B cell (primary cell): ENCODE data around the gene THAP4. TPM values are rescaled to one million over a fixed set of nuclear protein-coding genes. Genes with fewer than 3 reads are reported as not detected.
A peak's percentile ranks its signal among the peaks of the same experiment; 100 is the strongest.

ENCODE experiments used
- ATAC-seq: fragments of 200-7000 bp; cut with Tn5 transposase; one replicate; pipeline ENCODE4 v1.10.0; 2021; ENCODE audit warnings: low read depth, mild to moderate bottlenecking, moderate number of reproducible peaks, moderate library complexity
- CTCF ChIA-PET: fragments of 350-600 bp; sonication (Branson Sonifier 250); formaldehyde crosslinking; loops from one replicate; lab custom pipeline; 2021; ENCODE audit warnings: antibody characterized with exemption, inconsistent platforms; lab: Charles Lee
- POLR2A ChIA-PET: fragments of 350-600 bp; sonication (Branson Sonifier 250); formaldehyde crosslinking; loops from one replicate; lab custom pipeline; 2021; ENCODE audit warnings: antibody characterized with exemption; lab: Charles Lee
- DNase-seq: peaks from one replicate; pipeline ENCODE4 v3.0.0; 2013
- H2AFZ ChIP-seq: 2 replicates; pipeline ENCODE4 v1.6.1; 2012; ENCODE audit warnings: mild to moderate bottlenecking, low read depth, low read length; ENCODE audit not compliant: insufficient read depth, poor library complexity, severe bottlenecking
- H3K27ac ChIP-seq, 2 donors: 1 replicate in 1 of 2; 2 replicates in 1 of 2; pipeline ENCODE4 v1.5.1; 2012 to 2013; ENCODE audit warnings: low read length in 2 of 2, mild to moderate bottlenecking in 2 of 2, moderate library complexity in 1 of 2
- H3K27me3 ChIP-seq, 4 experiments: fragments of 200-600 bp in 1 of 4; sonication (generic) in 1 of 4; replicated peaks in 1 of 4; 1 replicate in 2 of 4; 2 replicates in 2 of 4; pipeline versions ENCODE4 v1.6.1 to v1.7.0; 2013 to 2016; ENCODE audit warnings: low read length in 3 of 4, mild to moderate bottlenecking in 2 of 4, mixed read lengths in 1 of 4, moderate library complexity in 1 of 4; ENCODE audit not compliant: insufficient read depth in 4 of 4, control insufficient read depth in 3 of 4; ENCODE audit errors: control extremely low read depth in 1 of 4
- H3K36me3 ChIP-seq, 2 experiments: replicated peaks in 1 of 2; 1 replicate in 1 of 2; 2 replicates in 1 of 2; pipeline versions ENCODE4 v1.6.1 to v1.7.1; 2013; ENCODE audit warnings: low read length in 1 of 2; ENCODE audit not compliant: insufficient read depth in 2 of 2, control insufficient read depth in 1 of 2; ENCODE audit errors: control extremely low read depth in 1 of 2, extremely low read depth in 1 of 2
- H3K4me1 ChIP-seq, 2 donors: fragments of 200-600 bp in 1 of 2; sonication (generic) in 1 of 2; 1 replicate in 1 of 2; 2 replicates in 1 of 2; pipeline versions ENCODE4 v1.5.1 to v1.6.1; 2013 to 2017; ENCODE audit warnings: low read length in 2 of 2; ENCODE audit not compliant: control insufficient read depth in 2 of 2, insufficient read depth in 2 of 2
- H3K4me2 ChIP-seq: replicated peaks from 2 replicates; pipeline ENCODE3; 2012; ENCODE audit warnings: mild to moderate bottlenecking, low read depth, low read length; ENCODE audit not compliant: poor library complexity, severe bottlenecking
- H3K4me3 ChIP-seq, 5 experiments: fragments of 200-600 bp in 1 of 5; sonication (generic) in 1 of 5; 1 replicate in 3 of 5; 2 replicates in 2 of 5; pipeline versions ENCODE4 v1.5.1 to v1.7.0; 2011 to 2016; ENCODE audit warnings: low read length in 4 of 5, mild to moderate bottlenecking in 4 of 5, low read depth in 2 of 5, control low read depth in 1 of 5, moderate library complexity in 1 of 5; ENCODE audit not compliant: insufficient read depth in 1 of 5; ENCODE audit errors: control extremely low read depth in 1 of 5, extremely low read depth in 1 of 5
- H3K79me2 ChIP-seq: fragments of 200-600 bp; sonication (generic); one replicate; pipeline ENCODE4 v1.6.0; 2016; ENCODE audit warnings: low read length; ENCODE audit not compliant: control insufficient read depth, insufficient read depth
- H3K9ac ChIP-seq: fragments of 200-600 bp; sonication (generic); 2 replicates; pipeline ENCODE4 v1.6.1; 2017; ENCODE audit warnings: mild to moderate bottlenecking, low read length, moderate library complexity
- H3K9me3 ChIP-seq, 3 donors: one replicate each; pipeline versions ENCODE4 v1.6.1 to v1.7.1; 2013; ENCODE audit warnings: low read length in 2 of 3; ENCODE audit not compliant: control insufficient read depth in 2 of 3, insufficient read depth in 1 of 3; ENCODE audit errors: control extremely low read depth in 1 of 3
- H4K20me1 ChIP-seq: 2 replicates; pipeline ENCODE4 v1.6.0; 2012; ENCODE audit warnings: mild to moderate bottlenecking, low read length; ENCODE audit not compliant: insufficient read depth, control insufficient read depth, poor library complexity, severe bottlenecking
- H3K27ac Mint-ChIP-seq: one replicate; pipeline ENCODE4 v1.8.0; 2021; ENCODE audit warnings: mixed read lengths
- H3K27me3 Mint-ChIP-seq: one replicate; pipeline ENCODE4 v1.8.0; 2021; ENCODE audit warnings: mixed read lengths
- H3K4me1 Mint-ChIP-seq: one replicate; pipeline ENCODE4 v1.8.0; 2021; ENCODE audit warnings: mixed read lengths
- H3K4me3 Mint-ChIP-seq: one replicate; pipeline ENCODE4 v1.8.0; 2021; ENCODE audit warnings: mixed read lengths
- H3K9me3 Mint-ChIP-seq: one replicate; pipeline ENCODE4 v1.8.0; 2022; ENCODE audit warnings: mixed read lengths; ENCODE audit not compliant: insufficient read depth
- EZH2 ChIP-seq: IDR thresholded peaks from 2 replicates; pipeline ENCODE4 v1.6.1; 2012; ENCODE audit warnings: borderline replicate concordance, low read depth, mild to moderate bottlenecking, moderate library complexity, low read length; ENCODE audit not compliant: insufficient read depth, poor library complexity, severe bottlenecking
- WGBS: methylation state at CpG from one replicate; pipeline ENCODE4 v1.1.5; 2013; ENCODE audit warnings: missing lambda C conversion rate; ENCODE audit not compliant: insufficient coverage; 5-methylcytosine and 5-hydroxymethylcytosine counted together
- intact Hi-C: fragments of 100-400 bp; cut with micrococcal nuclease; formaldehyde crosslinking; loops from one replicate; pipeline ENCODE4 v1.10.0; 2022
- polyA plus RNA-seq: library from polyadenylated mRNA; depleted of rRNA; stranded (reverse); fragments of >200 nt; gene quantifications from 2 replicates; pipeline ENCODE4 v1.2.3, GENCODE V29; 2012
- total RNA-seq, 2 donors: library from RNA; stranded (reverse); fragments of 120-200 nt in 1 of 2; gene quantifications; 1 replicate in 1 of 2; 2 replicates in 1 of 2; pipeline versions ENCODE4 v1.2.3 to v1.2.4, GENCODE V29; 2013 to 2022
- TF ChIP-seq, protein P1 (sequence below): fragments of 200-600 bp; IDR thresholded peaks from one replicate; pipeline ENCODE4 v1.8.0; 2022; ENCODE audit warnings: antibody characterized with exemption, mild to moderate bottlenecking

THAP4 gene
- total and polyA plus RNA-seq, 2 donors (not counting 1 experiment from before 2014, with no cell fraction given) = 26.5 to 41.0 TPM

DNA sequence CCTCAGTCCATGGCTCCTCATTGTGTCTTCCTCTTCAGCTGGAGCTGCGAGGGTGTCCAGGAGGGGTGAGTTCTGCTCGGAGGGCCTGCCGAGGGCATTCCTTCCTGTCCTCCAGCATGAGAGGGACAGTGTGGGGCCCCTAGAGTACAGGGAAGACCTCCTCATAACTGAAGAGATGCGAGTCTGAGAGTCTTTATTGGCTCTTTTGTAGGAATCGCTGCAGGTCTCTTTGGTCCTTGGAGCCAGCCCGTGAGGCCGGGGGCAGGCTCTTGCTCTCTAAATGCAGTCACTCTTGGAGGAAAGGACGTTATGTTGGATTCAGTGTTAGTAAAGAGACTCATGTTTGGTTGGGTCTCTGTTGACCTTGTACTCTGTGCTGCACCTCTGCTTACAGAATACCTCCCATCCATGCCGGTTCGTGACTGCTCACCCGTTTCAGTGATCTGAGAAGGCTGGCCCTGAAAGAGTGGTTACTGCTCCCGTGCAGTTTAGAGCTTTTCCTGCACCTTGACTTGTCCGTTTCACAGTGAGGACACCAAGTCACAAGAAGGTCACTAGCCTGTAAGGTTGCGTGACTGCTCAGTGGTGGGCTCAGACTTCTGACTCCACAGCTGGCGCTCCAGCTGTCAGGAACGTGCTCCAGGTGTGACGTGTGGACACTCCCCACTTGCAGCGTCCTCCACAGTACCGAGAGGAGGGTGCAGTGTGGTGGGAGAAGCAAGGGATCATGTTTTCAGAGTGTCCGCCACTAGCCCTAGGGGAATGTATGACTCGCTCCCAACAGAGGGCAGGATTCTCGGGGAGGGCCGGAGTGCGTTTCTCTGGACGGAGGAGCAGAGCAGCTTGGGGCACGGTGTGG, 8.3 kb upstream of the THAP4 start:
- DNase-seq (no peak), ATAC-seq (no peak)
- Mint-ChIP-seq H3K9me3 (no peaks in the 10 kb centered on the region), H3K27me3 (no peaks in the 10 kb centered on the region), H3K27ac (no peak overlapping the region), H3K4me1 (peaks cover 23% of the 10 kb centered on the region), H3K4me3 (no peak overlapping the region)
- Histone ChIP-seq H3K9me3 (no peaks in the 10 kb centered on the region), H3K4me2 (no peak overlapping the region), H3K79me2 (peaks cover 90% of the 10 kb centered on the region), H3K36me3 (peaks cover 0 to 12% of the 10 kb centered on the region in 2 experiments), H3K9ac (no peak overlapping the region), H3K4me1 (no peaks in the 10 kb centered on the region), H2AFZ (no peak overlapping the region), H3K4me3 (no peak overlapping the region), H3K27me3 (no peaks in the 10 kb centered on the region), H4K20me1 (peaks cover 87% of the 10 kb centered on the region), H3K27ac (no peak overlapping the region)
- TF ChIP-seq, protein P1, sequence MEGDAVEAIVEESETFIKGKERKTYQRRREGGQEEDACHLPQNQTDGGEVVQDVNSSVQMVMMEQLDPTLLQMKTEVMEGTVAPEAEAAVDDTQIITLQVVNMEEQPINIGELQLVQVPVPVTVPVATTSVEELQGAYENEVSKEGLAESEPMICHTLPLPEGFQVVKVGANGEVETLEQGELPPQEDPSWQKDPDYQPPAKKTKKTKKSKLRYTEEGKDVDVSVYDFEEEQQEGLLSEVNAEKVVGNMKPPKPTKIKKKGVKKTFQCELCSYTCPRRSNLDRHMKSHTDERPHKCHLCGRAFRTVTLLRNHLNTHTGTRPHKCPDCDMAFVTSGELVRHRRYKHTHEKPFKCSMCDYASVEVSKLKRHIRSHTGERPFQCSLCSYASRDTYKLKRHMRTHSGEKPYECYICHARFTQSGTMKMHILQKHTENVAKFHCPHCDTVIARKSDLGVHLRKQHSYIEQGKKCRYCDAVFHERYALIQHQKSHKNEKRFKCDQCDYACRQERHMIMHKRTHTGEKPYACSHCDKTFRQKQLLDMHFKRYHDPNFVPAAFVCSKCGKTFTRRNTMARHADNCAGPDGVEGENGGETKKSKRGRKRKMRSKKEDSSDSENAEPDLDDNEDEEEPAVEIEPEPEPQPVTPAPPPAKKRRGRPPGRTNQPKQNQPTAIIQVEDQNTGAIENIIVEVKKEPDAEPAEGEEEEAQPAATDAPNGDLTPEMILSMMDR = no peak
- no peak for TF ChIP-seq EZH2
- intact Hi-C loops = no loop called here
- POLR2A ChIA-PET = no interaction called here
- CTCF ChIA-PET = interaction anchor here (0.6 to 1.8 kb wide), 3 partner anchors 11 to 233 kb away, joined by 3 to 5 read pairs (median 5); no protein-coding TSS in a partner anchor
- 98% methylated on average over 24 of the region's 26 CpGs for WGBS

DNA sequence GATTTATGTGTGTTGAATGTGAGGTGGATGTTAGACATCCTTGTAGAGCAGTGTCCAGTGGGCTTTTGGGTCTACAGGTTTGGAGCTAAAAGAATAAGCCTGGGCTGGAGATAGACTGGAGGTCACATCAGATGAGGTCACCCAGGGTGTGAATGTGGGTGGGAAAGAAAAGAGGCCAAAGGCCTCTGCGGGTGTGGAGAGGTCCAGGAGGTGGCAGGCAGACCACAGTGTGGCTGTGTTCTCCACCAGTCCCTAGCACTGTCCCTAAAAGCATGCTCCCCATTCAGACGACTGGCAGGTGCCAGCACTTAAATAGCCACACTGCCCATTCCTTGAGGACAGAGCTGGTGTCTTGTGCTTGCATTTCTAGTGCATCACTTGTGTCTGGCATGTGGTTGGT, 4.7 kb upstream of the THAP4 start:
- no peak for ATAC-seq
- Histone ChIP-seq H3K4me3 (no peak overlapping the region), H3K9ac (no peak overlapping the region), H2AFZ (no peak overlapping the region), H4K20me1 (peaks cover 69% of the 10 kb centered on the region), H3K27ac (no peak overlapping the region), H3K79me2 (peaks cover 83% of the 10 kb centered on the region), H3K27me3 (no peaks in the 10 kb centered on the region), H3K4me1 (peaks cover 11 to 14% of the 10 kb centered on the region in 2 donors), H3K4me2 (no peak overlapping the region), H3K36me3 (peaks cover 0 to 22% of the 10 kb centered on the region in 2 experiments), H3K9me3 (peaks cover 0 to 8% (median 0%) of the 10 kb centered on the region in 3 donors)
- peaks cover 41% of the 10 kb centered on the region for H3K4me1 Mint-ChIP-seq
- WGBS = no CpG with 5 or more reads among the region's 2 CpGs
- CTCF ChIA-PET = interaction anchor here (1.3 to 1.6 kb wide), 2 partner anchors 17 to 237 kb away, joined by 3 read pairs; no protein-coding TSS in a partner anchor
- DNase-seq = no peak
- POLR2A ChIA-PET = no interaction called here
- H3K9me3 Mint-ChIP-seq = no peaks in the 10 kb centered on the region
- peak overlapping the region; percentile 67 for H3K27ac Mint-ChIP-seq
- no peak for TF ChIP-seq EZH2
- TF ChIP-seq, protein P1 = no peak
- H3K4me3 Mint-ChIP-seq = no peak overlapping the region
- H3K27me3 Mint-ChIP-seq = no peaks in the 10 kb centered on the region
- intact Hi-C loops = no loop called here
